GM12878 (cell line): Measurements from ENCODE around the gene FSIP1. TPM values are rescaled to one million over a fixed set of nuclear protein-coding genes. Genes with fewer than 3 reads are reported as not detected.
A peak's percentile ranks its signal among the peaks of the same experiment; 100 is the strongest.

ENCODE experiments used
- ATF7 ChIP-seq: fragments of 450-650 bp; IDR thresholded peaks from 2 replicates; pipeline ENCODE4 v1.6.1; 2016; ENCODE audit warnings: low read depth, mild to moderate bottlenecking
- BHLHE40 ChIP-seq, 2 experiments: fragments of 450-650 bp in 1 of 2; IDR thresholded peaks; 2 replicates each; pipeline ENCODE4 v1.6.1; 2011 to 2017; ENCODE audit warnings: low read depth in 2 of 2, borderline replicate concordance in 1 of 2, improper control_type of control experiment in 1 of 2, low read length in 1 of 2, mild to moderate bottlenecking in 1 of 2
- BMI1 ChIP-seq: fragments of 450-650 bp; IDR thresholded peaks from 2 replicates; pipeline ENCODE4 v1.6.1; 2016; ENCODE audit warnings: mild to moderate bottlenecking, moderate library complexity, borderline replicate concordance
- CBX3 ChIP-seq: fragments of 200-600 bp; sonication (generic); IDR thresholded peaks from 2 replicates; pipeline ENCODE4 v1.6.1; 2016; ENCODE audit warnings: low read depth, borderline replicate concordance
- CEBPB ChIP-seq, 2 experiments: fragments of 150-350 bp in 1 of 2; IDR thresholded peaks; 2 replicates each; pipeline ENCODE4 v1.6.1; 2012 to 2014; ENCODE audit warnings: low read depth in 2 of 2, low read length in 2 of 2, borderline replicate concordance in 1 of 2, inconsistent platforms in 1 of 2
- CREB1 ChIP-seq: IDR thresholded peaks from 2 replicates; pipeline ENCODE4 v1.6.1; 2012; ENCODE audit warnings: low read depth, mild to moderate bottlenecking, inconsistent platforms
- ESRRA ChIP-seq: IDR thresholded peaks from 2 replicates; pipeline ENCODE4 v1.6.1; 2012; ENCODE audit warnings: mild to moderate bottlenecking, low read length, improper control_type of control experiment
- ETV6 ChIP-seq, 2 experiments: fragments of 450-650 bp in 1 of 2; IDR thresholded peaks in 1 of 2; conservative IDR thresholded peaks in 1 of 2; 2 replicates each; pipeline ENCODE4 v1.6.1; 2014; ENCODE audit warnings: antibody characterized with exemption in 1 of 2, borderline replicate concordance in 1 of 2, low read depth in 1 of 2, mild to moderate bottlenecking in 1 of 2, moderate library complexity in 1 of 2
- FOXK2 ChIP-seq: fragments of 450-650 bp; IDR thresholded peaks from 2 replicates; pipeline ENCODE4 v1.6.1; 2017; ENCODE audit warnings: mild to moderate bottlenecking, moderate library complexity
- GABPA ChIP-seq: IDR thresholded peaks from 2 replicates; pipeline ENCODE4 v1.6.1; 2014; ENCODE audit warnings: antibody characterized with exemption, low read depth, mild to moderate bottlenecking, inconsistent platforms
- GATAD2B ChIP-seq: fragments of 450-650 bp; conservative IDR thresholded peaks from 2 replicates; pipeline ENCODE4 v1.6.1; 2017; ENCODE audit warnings: low read depth, mild to moderate bottlenecking, moderate library complexity
- HDGF ChIP-seq: fragments of 450-650 bp; IDR thresholded peaks from 2 replicates; pipeline ENCODE4 v1.6.1; 2016; ENCODE audit warnings: antibody characterized with exemption
- JUND ChIP-seq: IDR thresholded peaks from 2 replicates; pipeline ENCODE4 v1.6.1; 2012; ENCODE audit warnings: low read depth, mild to moderate bottlenecking, low read length, improper control_type of control experiment, moderate library complexity
- MEF2B ChIP-seq: fragments of 450-650 bp; IDR thresholded peaks from 2 replicates; pipeline ENCODE4 v1.6.1; 2018; ENCODE audit warnings: mild to moderate bottlenecking, moderate library complexity; ENCODE audit not compliant: partially characterized antibody, poor library complexity, severe bottlenecking
- MTA3 ChIP-seq: IDR thresholded peaks from 2 replicates; pipeline ENCODE4 v1.6.1; 2012; ENCODE audit warnings: low read length, inconsistent platforms, borderline replicate concordance
- NFXL1 ChIP-seq: fragments of 450-650 bp; IDR thresholded peaks from 2 replicates; pipeline ENCODE4 v1.6.1; 2017; ENCODE audit warnings: antibody characterized with exemption, mild to moderate bottlenecking, borderline replicate concordance
- NR2F1 ChIP-seq: fragments of 450-650 bp; conservative IDR thresholded peaks from 2 replicates; pipeline ENCODE4 v1.6.1; 2017; ENCODE audit warnings: mild to moderate bottlenecking
- RAD21 ChIP-seq: IDR thresholded peaks from 2 replicates; pipeline ENCODE4 v1.6.1; 2011; ENCODE audit warnings: mild to moderate bottlenecking, low read depth, low read length, moderate library complexity; ENCODE audit not compliant: insufficient read depth
- SMC3 ChIP-seq: IDR thresholded peaks from 2 replicates; pipeline ENCODE4 v1.6.1; 2011; ENCODE audit warnings: low read length, improper control_type of control experiment, borderline replicate concordance
- TCF12 ChIP-seq: IDR thresholded peaks from 2 replicates; pipeline ENCODE4 v1.6.1; 2011; ENCODE audit warnings: low read depth, mild to moderate bottlenecking, low read length
- ZBED1 ChIP-seq: IDR thresholded peaks from 2 replicates; pipeline ENCODE4 v1.6.1; 2016; ENCODE audit warnings: borderline replicate concordance
- ZBTB4 ChIP-seq: fragments of 450-650 bp; formaldehyde crosslinking; IDR thresholded peaks from 2 replicates; pipeline ENCODE4 v1.4.0; 2022; ENCODE audit warnings: mild to moderate bottlenecking, moderate library complexity
- ZNF207 ChIP-seq: fragments of 450-650 bp; IDR thresholded peaks from 2 replicates; pipeline ENCODE4 v1.6.1; 2014; ENCODE audit warnings: antibody characterized with exemption, mild to moderate bottlenecking, borderline replicate concordance
- polyA plus RNA-seq, 11 experiments: library from polyadenylated mRNA; depleted of rRNA in 4 of 11; unstranded in 6 of 11; stranded (reverse) in 5 of 11; fragments of >200 nt; fragmentation: Nextera tagmentation in 4 of 11; fragmentation: Illumina TruSeq in 1 of 11; extraction: Ambion mirVana in 4 of 11; extraction: Trizol in 1 of 11; gene quantifications; 1 replicate in 1 of 11; 2 replicates in 10 of 11; pipeline versions ENCODE4 v1.2.1 to v1.2.3, GENCODE V29; 2011 to 2016; ENCODE audit warnings: inconsistent platforms in 2 of 11, missing spikeins in 2 of 11, low read depth in 1 of 11
- total RNA-seq, 4 experiments: library from RNA; depleted of rRNA in 3 of 4; stranded (reverse); fragments of >200 nt in 3 of 4; fragmentation: Illumina TruSeq in 1 of 4; extraction: Trizol in 1 of 4; gene quantifications; 2 replicates each; pipeline versions ENCODE4 v1.2.1 to v1.2.3, GENCODE V29; 2013 to 2021
- TF ChIP-seq, protein P1 (sequence below): fragments of 150-350 bp; IDR thresholded peaks from 2 replicates; pipeline ENCODE4 v1.6.1; 2016; ENCODE audit warnings: low read depth, low read length

Gene FSIP1
- total and polyA plus RNA-seq, 10 of the 15 experiments (the other 5 are each of a cell fraction or from before 2014, with no cell fraction given): 0.15 to 0.67 (median 0.35) TPM

DNA sequence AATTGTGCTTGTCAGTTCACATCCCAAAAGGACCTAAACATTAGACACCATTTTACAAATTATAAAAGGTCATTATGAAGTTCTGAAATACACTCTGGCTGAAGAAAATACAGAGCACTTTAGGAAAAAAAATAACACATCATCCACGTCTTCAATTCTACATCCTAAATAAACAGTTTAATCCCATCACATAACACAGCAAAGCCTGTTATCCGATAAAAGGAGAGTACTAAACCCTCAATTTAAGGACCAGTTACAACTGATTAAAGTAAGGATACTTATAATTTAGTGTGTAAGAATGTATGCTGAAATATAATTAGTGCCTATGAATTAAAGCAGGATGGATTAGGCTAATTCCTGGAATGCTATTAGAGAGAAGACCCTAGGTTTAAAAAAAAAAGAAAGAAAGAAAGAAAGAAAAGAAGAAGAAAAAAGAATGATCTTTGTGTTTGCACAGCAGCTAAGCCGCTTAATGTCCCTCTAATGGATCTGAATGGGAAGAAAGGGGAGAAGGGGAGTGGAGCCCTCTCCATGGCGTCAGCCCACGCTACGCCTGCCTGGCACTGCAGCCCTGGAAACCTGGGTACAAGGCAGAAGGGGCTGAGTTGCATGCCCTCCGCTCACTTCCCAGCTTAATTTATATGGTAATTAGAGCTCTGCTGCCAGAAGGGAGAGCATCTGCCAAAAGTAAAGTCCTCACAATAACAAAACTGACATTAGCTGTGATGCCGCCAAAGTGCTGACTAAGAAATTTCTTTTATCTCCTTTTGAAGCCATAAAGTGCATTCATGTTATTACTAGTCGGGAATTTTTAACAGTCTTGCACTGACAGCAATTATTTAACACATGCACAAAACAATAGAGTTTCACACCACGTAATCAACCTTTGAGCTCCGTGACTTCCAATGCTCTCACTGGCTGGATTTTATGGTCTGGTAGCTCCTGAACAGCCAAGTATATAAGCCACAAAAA lies 90.0 kb downstream of the FSIP1 start (continued):
- TF ChIP-seq MEF2B (peak; percentile 20), CEBPB (IDR thresholded peaks at IDR 0.05; ENCODE audit: borderline replicate concordance in 1 of 2, low read depth in 2 of 2, low read length in 2 of 2) (no peak), JUND (0 out of 2 replicates have a peak, but pooled peaks have one; percentile 32), BHLHE40 (IDR thresholded peaks at IDR 0.05; ENCODE audit: borderline replicate concordance in 1 of 2, low read depth in 2 of 2, low read length in 1 of 2) (peak; percentile 47 to 64; a peak in 3 of 4 replicates), ZNF207 (no peak), HDGF (no peak), MTA3 (no peak), BMI1 (peak; percentile 67), SMC3 (no peak), GABPA (0 out of 2 replicates have a peak, but pooled peaks have one; percentile 20), GATAD2B (0 out of 2 replicates have a peak, but pooled peaks have one; percentile 38), ETV6 (conservative IDR thresholded peaks at IDR 0.05 in 1 of 2, IDR thresholded peaks at IDR 0.05 in 1 of 2; ENCODE audit: borderline replicate concordance in 1 of 2, low read depth in 1 of 2) (no peak; a peak in 1 of 4 replicates), TCF12 (no peak), NFXL1 (no peak), CBX3 (no peak), ZBED1 (no peak), RAD21 (no peak), ZBTB4 (CRISPR knock-in tag) (no peak), ATF7 (peak; percentile 44; the same call in 1 of the 2 replicates), ESRRA (no peak), CREB1 (peak; percentile 57; the same call in 1 of the 2 replicates), NR2F1 (peak; percentile 83; the same call in 1 of the 2 replicates), FOXK2 (no peak)
- TF ChIP-seq, protein P1, sequence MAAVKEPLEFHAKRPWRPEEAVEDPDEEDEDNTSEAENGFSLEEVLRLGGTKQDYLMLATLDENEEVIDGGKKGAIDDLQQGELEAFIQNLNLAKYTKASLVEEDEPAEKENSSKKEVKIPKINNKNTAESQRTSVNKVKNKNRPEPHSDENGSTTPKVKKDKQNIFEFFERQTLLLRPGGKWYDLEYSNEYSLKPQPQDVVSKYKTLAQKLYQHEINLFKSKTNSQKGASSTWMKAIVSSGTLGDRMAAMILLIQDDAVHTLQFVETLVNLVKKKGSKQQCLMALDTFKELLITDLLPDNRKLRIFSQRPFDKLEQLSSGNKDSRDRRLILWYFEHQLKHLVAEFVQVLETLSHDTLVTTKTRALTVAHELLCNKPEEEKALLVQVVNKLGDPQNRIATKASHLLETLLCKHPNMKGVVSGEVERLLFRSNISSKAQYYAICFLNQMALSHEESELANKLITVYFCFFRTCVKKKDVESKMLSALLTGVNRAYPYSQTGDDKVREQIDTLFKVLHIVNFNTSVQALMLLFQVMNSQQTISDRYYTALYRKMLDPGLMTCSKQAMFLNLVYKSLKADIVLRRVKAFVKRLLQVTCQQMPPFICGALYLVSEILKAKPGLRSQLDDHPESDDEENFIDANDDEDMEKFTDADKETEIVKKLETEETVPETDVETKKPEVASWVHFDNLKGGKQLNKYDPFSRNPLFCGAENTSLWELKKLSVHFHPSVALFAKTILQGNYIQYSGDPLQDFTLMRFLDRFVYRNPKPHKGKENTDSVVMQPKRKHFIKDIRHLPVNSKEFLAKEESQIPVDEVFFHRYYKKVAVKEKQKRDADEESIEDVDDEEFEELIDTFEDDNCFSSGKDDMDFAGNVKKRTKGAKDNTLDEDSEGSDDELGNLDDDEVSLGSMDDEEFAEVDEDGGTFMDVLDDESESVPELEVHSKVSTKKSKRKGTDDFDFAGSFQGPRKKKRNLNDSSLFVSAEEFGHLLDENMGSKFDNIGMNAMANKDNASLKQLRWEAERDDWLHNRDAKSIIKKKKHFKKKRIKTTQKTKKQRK: no peak
